Omental fat pad (tissue), 4 donors: ENCODE measurements around the gene ATP6V0C. TPM values are rescaled to one million over a fixed set of nuclear protein-coding genes. Genes with fewer than 3 reads are reported as not detected.
"Not testable (repeated sequence)": the region's sequence is repeated elsewhere in the genome, so short reads cannot be mapped to it uniquely, and the experiment has no call there.

Experiments used
- ATAC-seq: fragments of 150-250 bp; one replicate; pipeline ENCODE4 v1.9.1; 2016; ENCODE audit warnings: mild to moderate bottlenecking, moderate library complexity; ENCODE audit not compliant: low FRiP score
- DNase-seq: peaks from one replicate; pipeline ENCODE4 v3.0.0-alpha.2; 2019; ENCODE audit warnings: low spot score
- total RNA-seq, 4 donors: library from RNA; depleted of rRNA; stranded (reverse); fragments of >200 nt; gene quantifications; one replicate each; pipeline ENCODE4 v1.1.0, GENCODE V29; 2016
- TF ChIP-seq, protein P1 (sequence below), 3 donors: fragments of 450-650 bp; IDR thresholded peaks; one replicate each; pipeline ENCODE4 v1.5.1; 2016 to 2017; ENCODE audit warnings: antibody characterized with exemption in 3 of 3, mild to moderate bottlenecking in 3 of 3, moderate library complexity in 2 of 3

ATP6V0C gene
- total RNA-seq, 4 donors from 2014 or later, result 43.5 to 113 (median 67.9) TPM

DNA sequence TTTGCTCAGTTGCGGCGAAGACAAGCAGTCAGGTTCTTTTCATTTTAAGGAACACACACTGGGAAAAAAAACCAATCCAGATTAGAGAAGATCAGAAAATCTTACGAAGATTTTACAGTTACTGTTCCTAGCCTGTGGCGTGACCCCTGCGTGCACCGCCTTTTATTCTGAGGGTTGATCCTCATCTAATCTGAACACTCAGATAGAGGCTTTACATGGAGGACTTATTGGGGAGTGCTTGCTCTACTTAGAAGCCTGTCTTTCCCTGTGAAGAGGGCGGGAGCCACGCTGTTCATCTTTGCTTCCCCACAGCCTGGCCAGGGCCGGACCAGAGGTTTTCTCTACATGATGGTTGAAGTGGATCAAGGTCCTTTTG, 37.4 kb upstream of the ATP6V0C start:
- DNase-seq, result no peak
- TF ChIP-seq, protein P1, sequence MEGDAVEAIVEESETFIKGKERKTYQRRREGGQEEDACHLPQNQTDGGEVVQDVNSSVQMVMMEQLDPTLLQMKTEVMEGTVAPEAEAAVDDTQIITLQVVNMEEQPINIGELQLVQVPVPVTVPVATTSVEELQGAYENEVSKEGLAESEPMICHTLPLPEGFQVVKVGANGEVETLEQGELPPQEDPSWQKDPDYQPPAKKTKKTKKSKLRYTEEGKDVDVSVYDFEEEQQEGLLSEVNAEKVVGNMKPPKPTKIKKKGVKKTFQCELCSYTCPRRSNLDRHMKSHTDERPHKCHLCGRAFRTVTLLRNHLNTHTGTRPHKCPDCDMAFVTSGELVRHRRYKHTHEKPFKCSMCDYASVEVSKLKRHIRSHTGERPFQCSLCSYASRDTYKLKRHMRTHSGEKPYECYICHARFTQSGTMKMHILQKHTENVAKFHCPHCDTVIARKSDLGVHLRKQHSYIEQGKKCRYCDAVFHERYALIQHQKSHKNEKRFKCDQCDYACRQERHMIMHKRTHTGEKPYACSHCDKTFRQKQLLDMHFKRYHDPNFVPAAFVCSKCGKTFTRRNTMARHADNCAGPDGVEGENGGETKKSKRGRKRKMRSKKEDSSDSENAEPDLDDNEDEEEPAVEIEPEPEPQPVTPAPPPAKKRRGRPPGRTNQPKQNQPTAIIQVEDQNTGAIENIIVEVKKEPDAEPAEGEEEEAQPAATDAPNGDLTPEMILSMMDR (IDR thresholded peaks at IDR 0.05), result no peak
- no peak for ATAC-seq

DNA sequence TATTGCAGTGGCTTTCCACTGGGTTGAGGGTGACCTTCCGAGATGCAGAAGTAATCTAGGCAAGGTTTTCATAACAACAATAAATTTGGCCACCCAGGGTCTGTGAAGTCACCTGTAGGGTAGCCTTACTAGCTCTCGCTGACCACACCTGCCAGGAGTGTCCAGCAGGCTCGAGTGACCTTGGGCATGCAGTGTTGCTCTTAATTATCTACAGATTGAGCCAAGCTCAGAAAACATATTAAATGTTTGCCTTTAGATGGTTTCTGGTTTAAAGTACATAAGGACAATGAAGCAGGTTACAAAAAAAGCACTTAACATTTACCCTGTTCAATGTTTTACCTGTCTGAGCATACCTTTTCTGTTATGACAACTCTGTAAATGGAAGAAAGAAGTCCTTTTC, 37.0 kb upstream of the ATP6V0C start:
- ATAC-seq (no peak), DNase-seq (no peak)
- TF ChIP-seq, protein P1 (IDR thresholded peaks at IDR 0.05), result no peak

- ATAC-seq (no peak), DNase-seq (no peak)
- TF ChIP-seq, protein P1 (IDR thresholded peaks at IDR 0.05), result no peak
These were observed 36.4 kb upstream of the ATP6V0C start for GRCh38 chr16:2477327-2477726.

- TF ChIP-seq, protein P1 (IDR thresholded peaks at IDR 0.05), result no peak
- DNase-seq (no peak), ATAC-seq (no peak)
These were observed 35.5 kb upstream of the ATP6V0C start for GRCh38 chr16:2478279-2478678.

DNA sequence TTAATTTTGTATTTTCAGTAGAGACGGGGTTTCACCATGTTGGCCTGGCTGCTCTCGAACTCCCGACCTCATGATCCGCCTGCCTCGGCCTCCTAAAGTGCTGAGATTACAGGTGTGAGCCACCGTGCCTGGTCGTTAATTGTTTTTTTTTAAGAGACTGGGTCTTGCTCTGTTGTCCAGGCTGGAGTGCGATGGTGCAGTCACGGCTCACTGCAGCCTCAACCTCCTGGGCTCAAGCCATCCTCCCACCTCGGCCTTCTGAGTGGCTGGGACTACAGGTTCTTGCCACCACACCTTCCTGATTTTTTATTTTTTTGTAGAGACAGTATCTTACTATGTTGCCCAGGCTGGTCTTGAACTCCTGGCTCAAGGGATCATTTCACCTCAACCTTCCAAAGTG, 33.8 kb upstream of the ATP6V0C start:
- ATAC-seq, DNase-seq: not testable (repeated sequence)

DNA sequence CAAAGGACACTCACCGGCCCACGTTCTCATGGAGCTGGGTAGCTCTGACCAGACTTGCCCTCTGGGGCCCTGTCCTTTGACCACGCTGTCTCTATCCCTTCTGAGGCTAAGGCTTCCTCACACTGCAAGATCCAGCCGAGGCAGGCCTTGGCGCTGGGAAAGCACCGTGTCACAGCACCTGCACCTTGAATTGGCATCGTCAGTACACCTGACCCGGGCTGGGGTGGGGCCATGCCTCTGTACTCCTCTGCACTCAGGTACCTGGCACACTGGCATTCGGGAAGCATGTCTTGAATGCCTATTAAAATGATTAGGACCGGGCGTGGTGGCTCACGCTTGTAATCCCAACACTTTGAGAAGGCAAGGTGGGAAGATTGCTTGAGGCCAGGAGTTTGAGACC, 32.8 kb upstream of the ATP6V0C start:
- TF ChIP-seq, protein P1 (IDR thresholded peaks at IDR 0.05), result no peak
- ATAC-seq, result no peak
- no peak for DNase-seq

GRCh38 chr16:2481676-2482075, 32.1 kb upstream of the ATP6V0C start:
- ATAC-seq, result no peak

More at GRCh38 chr16:2481676-2482075, 32.1 kb upstream of the ATP6V0C start:
- no peak for DNase-seq
- TF ChIP-seq, protein P1 (IDR thresholded peaks at IDR 0.05), result no peak
